ENCODE measurements around the gene DAO.

DNA sequence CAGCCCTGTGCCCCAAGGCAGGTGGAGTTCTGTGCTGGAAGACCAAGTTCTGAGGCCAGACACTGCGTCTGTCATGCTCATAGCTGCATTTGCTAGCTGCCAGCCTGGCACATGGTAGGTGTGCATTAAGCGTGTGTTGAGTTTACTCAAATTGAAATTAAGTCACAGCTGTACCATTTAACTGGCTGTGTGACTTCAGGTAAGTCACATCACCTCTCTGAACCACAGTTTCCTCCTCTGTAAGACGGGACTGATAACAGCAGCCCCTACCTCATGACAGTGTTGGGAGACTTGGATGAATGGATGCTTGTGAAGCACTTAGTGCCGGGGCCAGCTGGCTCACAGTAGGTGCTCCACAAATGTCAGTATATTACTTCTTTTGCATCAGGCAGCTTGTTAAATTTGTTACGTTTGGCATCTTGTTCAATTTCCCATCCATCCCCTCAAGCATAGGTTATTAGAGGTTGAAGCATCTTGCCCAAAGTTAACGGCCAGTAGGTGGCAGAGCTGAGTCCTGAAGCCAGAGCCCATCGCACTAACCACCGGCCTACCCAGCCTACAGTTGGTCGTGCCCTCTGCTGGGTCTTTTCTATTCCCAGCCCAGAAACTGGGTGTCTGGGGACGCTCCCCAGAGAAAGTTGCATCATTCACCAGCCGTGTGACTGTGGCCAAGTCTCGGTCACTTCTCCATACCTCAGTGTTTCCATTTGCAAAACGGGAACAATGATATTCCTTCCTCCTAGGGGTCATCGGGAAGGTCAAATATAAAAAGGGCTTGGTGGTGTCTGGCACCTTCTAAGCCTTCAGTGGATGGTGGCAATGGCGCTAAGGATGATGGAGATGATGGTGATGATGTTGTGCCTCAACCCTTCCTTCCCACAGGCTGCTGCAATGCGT, 4.5 kb downstream of the DAO start:
- TF ChIP-seq CTCF (IDR thresholded peaks at IDR 0.05): peak in 4 of 5 experiments; percentile 29 to 42 (median 38)
- no peak for TF ChIP-seq EP300 (IDR thresholded peaks at IDR 0.05)
